Small intestine (tissue), 7 donors: Measurements from ENCODE around the gene HSD11B2. TPM values are rescaled to one million over a fixed set of nuclear protein-coding genes. Genes with fewer than 3 reads are reported as not detected.

Source experiments
- DNase-seq, 2 donors: peaks; one replicate each; pipeline versions ENCODE4 v3.0.0 to v3.0.0-alpha.2; 2013
- FAIRE-seq: peaks from 2 replicates; lab custom pipeline; 2012; peaks lifted over from hg19 to GRCh38; lab: Jason Lieb, UNC
- H3K27ac ChIP-seq, 3 donors: one replicate each; pipeline ENCODE4 v1.5.1; 2013; ENCODE audit warnings: low read length in 2 of 3, mild to moderate bottlenecking in 2 of 3, control low read depth in 1 of 3, inconsistent platforms in 1 of 3, low read depth in 1 of 3, moderate library complexity in 1 of 3
- H3K27me3 ChIP-seq, 3 donors: one replicate each; pipeline ENCODE4 v1.6.1; 2013; ENCODE audit warnings: low read length in 3 of 3, inconsistent platforms in 1 of 3; ENCODE audit not compliant: control insufficient read depth in 3 of 3, insufficient read depth in 3 of 3
- H3K36me3 ChIP-seq, 3 donors: one replicate each; pipeline ENCODE4 v1.6.1; 2013; ENCODE audit warnings: low read length in 3 of 3, inconsistent platforms in 1 of 3, low read depth in 1 of 3, mild to moderate bottlenecking in 1 of 3, moderate library complexity in 1 of 3; ENCODE audit not compliant: control insufficient read depth in 3 of 3, insufficient read depth in 2 of 3
- H3K4me1 ChIP-seq, 3 donors: one replicate each; pipeline ENCODE4 v1.6.1; 2013; ENCODE audit warnings: low read length in 2 of 3, inconsistent platforms in 1 of 3, low read depth in 1 of 3, mild to moderate bottlenecking in 1 of 3, moderate library complexity in 1 of 3; ENCODE audit not compliant: control insufficient read depth in 3 of 3, insufficient read depth in 2 of 3
- H3K4me3 ChIP-seq, 3 donors: one replicate each; pipeline ENCODE4 v1.5.1; 2013; ENCODE audit warnings: low read length in 3 of 3, control low read depth in 1 of 3, inconsistent platforms in 1 of 3, low read depth in 1 of 3, mild to moderate bottlenecking in 1 of 3, moderate library complexity in 1 of 3
- H3K9me3 ChIP-seq, 2 donors: one replicate each; pipeline ENCODE4 v1.6.1; 2013; ENCODE audit warnings: low read depth in 1 of 2, low read length in 1 of 2; ENCODE audit not compliant: control insufficient read depth in 2 of 2, insufficient read depth in 1 of 2
- WGBS, 3 donors: extraction: QIAGEN DNeasy Blood & Tissue Kit; methylation state at CpG; one replicate each; pipeline ENCODE4 v1.1.7; 2013; 5-methylcytosine and 5-hydroxymethylcytosine counted together
- polyA plus RNA-seq, 4 donors: library from polyadenylated mRNA; stranded (reverse) in 3 of 4; unstranded in 1 of 4; fragments of 200-250 nt in 3 of 4; fragments of 120-200 nt in 1 of 4; gene quantifications; one replicate each; pipeline versions ENCODE4 v1.2.1 to v1.2.3, GENCODE V29; 2013
- donor health status: healthy with polysubstance abuse.
- donor health status: control.
- donor health status: control.
- donor health status: Bipolar disorder and iron deficiency.
- donor health status: healthy.

Gene HSD11B2
- polyA plus RNA-seq, 4 donors = 9.7 to 166 (median 111) TPM

GRCh38 chr16:67445441-67445912 lies 14.6 kb downstream of the HSD11B2 start:
- H3K27me3 ChIP-seq = no peaks in the 10 kb centered on the region
- H3K4me1 ChIP-seq = peaks cover 14 to 54% (median 33%) of the 10 kb centered on the region in 3 donors
- H3K27ac ChIP-seq = peak overlapping the region; percentile 27 to 54 (median 53)
- peaks cover 0 to 97% (median 6%) of the 10 kb centered on the region in 3 donors for H3K36me3 ChIP-seq
- DNase-seq (peak in 1 of 2 donors; percentile 11), FAIRE-seq (no peak)
- WGBS, 3 donors = 60 to 83% (median 63%) methylated on average over 3 of the region's 3 CpGs
- no peak overlapping the region for H3K4me3 ChIP-seq
- H3K9me3 ChIP-seq = no peaks in the 10 kb centered on the region

GRCh38 chr16:67445913-67446907 lies 15.3 kb downstream of the HSD11B2 start:
- WGBS, 3 donors = 46 to 59% (median 55%) methylated on average over 12 of the region's 12 CpGs
- no peak for FAIRE-seq
- H3K9me3 ChIP-seq = no peaks in the 10 kb centered on the region
- H3K27ac ChIP-seq = peak overlapping the region; percentile 27 to 76 (median 53)
- peak; percentile 71 to 74 for DNase-seq
- no peaks in the 10 kb centered on the region for H3K27me3 ChIP-seq
- peaks cover 19 to 54% (median 33%) of the 10 kb centered on the region in 3 donors for H3K4me1 ChIP-seq
- no peak overlapping the region for H3K4me3 ChIP-seq
- H3K36me3 ChIP-seq = peaks cover 3 to 97% (median 6%) of the 10 kb centered on the region in 3 donors

- 74 to 90% (median 85%) methylated on average over 8 of the region's 8 CpGs for WGBS, 3 donors
- DNase-seq = no peak
- H3K27ac ChIP-seq = peak overlapping the region; percentile 21 to 76 (median 33)
- no peak overlapping the region for H3K4me3 ChIP-seq
- no peak for FAIRE-seq
- peaks cover 3 to 97% (median 11%) of the 10 kb centered on the region in 3 donors for H3K36me3 ChIP-seq
- H3K4me1 ChIP-seq = peaks cover 22 to 61% (median 33%) of the 10 kb centered on the region in 3 donors
- no peaks in the 10 kb centered on the region for H3K9me3 ChIP-seq
- no peaks in the 10 kb centered on the region for H3K27me3 ChIP-seq
These were observed 16.1 kb downstream of the HSD11B2 start for GRCh38 chr16:67446968-67447507.

- H3K4me3 ChIP-seq = no peak overlapping the region
- peak in 1 of 2 donors; percentile 84 for DNase-seq
- H3K27me3 ChIP-seq = no peaks in the 10 kb centered on the region
- peak overlapping the region in 2 of 3 donors; percentile 33 to 76 for H3K27ac ChIP-seq
- H3K9me3 ChIP-seq = no peaks in the 10 kb centered on the region
- peaks cover 22 to 66% (median 33%) of the 10 kb centered on the region in 3 donors for H3K4me1 ChIP-seq
- H3K36me3 ChIP-seq = peaks cover 3 to 97% (median 11%) of the 10 kb centered on the region in 3 donors
- WGBS, 3 donors = 67 to 75% (median 72%) methylated on average over 6 of the region's 6 CpGs
- no peak for FAIRE-seq
These were observed 16.7 kb downstream of the HSD11B2 start for GRCh38 chr16:67447508-67448076.

GRCh38 chr16:67448580-67448979 lies 17.7 kb downstream of the HSD11B2 start:
- Histone ChIP-seq H3K27me3 (no peaks in the 10 kb centered on the region), H3K27ac (peak overlapping the region; percentile 54 to 96 (median 78)), H3K9me3 (no peaks in the 10 kb centered on the region), H3K4me1 (peaks cover 22 to 69% (median 32%) of the 10 kb centered on the region in 3 donors), H3K4me3 (no peak overlapping the region), H3K36me3 (peaks cover 3 to 97% (median 11%) of the 10 kb centered on the region in 3 donors)
- FAIRE-seq = no peak
- WGBS, 3 donors = 18 to 72% (median 48%) methylated on average over 5 of the region's 5 CpGs
- peak; percentile 75 to 85 for DNase-seq

- H3K4me3 ChIP-seq = no peak overlapping the region
These were observed 18.4 kb downstream of the HSD11B2 start for GRCh38 chr16:67449336-67449735.

GRCh38 chr16:67449739-67450138 lies 18.8 kb downstream of the HSD11B2 start:
- Histone ChIP-seq H3K27ac (peak overlapping the region in 2 of 3 donors; percentile 22 to 96), H3K4me3 (no peak overlapping the region), H3K4me1 (peaks cover 22 to 77% (median 34%) of the 10 kb centered on the region in 3 donors), H3K36me3 (peaks cover 3 to 95% (median 9%) of the 10 kb centered on the region in 3 donors), H3K9me3 (no peaks in the 10 kb centered on the region), H3K27me3 (no peaks in the 10 kb centered on the region)
- FAIRE-seq = no peak
- no peak for DNase-seq
- whole genome bisulfite sequencing, 3 donors = 83 to 89% (median 87%) methylated on average over 3 of the region's 3 CpGs

More at GRCh38 chr16:67449336-67449735, 18.4 kb downstream of the HSD11B2 start:
- no peak for FAIRE-seq
- DNase-seq = peak; percentile 31 to 54
- Histone ChIP-seq H3K9me3 (no peaks in the 10 kb centered on the region), H3K36me3 (peaks cover 3 to 96% (median 11%) of the 10 kb centered on the region in 3 donors), H3K27me3 (no peaks in the 10 kb centered on the region), H3K4me1 (peaks cover 22 to 76% (median 34%) of the 10 kb centered on the region in 3 donors), H3K27ac (peak overlapping the region; percentile 54 to 96 (median 78))
- WGBS, 3 donors = 30 to 48% (median 42%) methylated on average over 2 of the region's 2 CpGs
